Activated CD8-positive, alpha-beta memory T cell treated with anti-CD3 and anti-CD28 coated beads, Interleukin-2, amount 10 ng/mL, durations not matched to agents 7 days and 5 days (primary cell): ENCODE measurements around the gene LHFPL3. TPM values are rescaled to one million over a fixed set of nuclear protein-coding genes. Genes with fewer than 3 reads are reported as not detected.

Experiments used
- ATAC-seq: fragments of 150-1000 bp; cut with Tn5 transposase; one replicate; pipeline ENCODE4 v1.10.0; 2021; ENCODE audit warnings: moderate library complexity
- CTCF ChIA-PET: fragments of 350-600 bp; sonication (Branson Sonifier 250); formaldehyde crosslinking; loops from one replicate; lab custom pipeline; 2021; ENCODE audit warnings: antibody characterized with exemption; lab: Charles Lee
- DNase-seq: peaks from one replicate; pipeline ENCODE4 v3.0.0-alpha.2; 2020
- H3K27ac Mint-ChIP-seq: one replicate; pipeline ENCODE4 v1.8.0; 2021; ENCODE audit warnings: mild to moderate bottlenecking, mixed read lengths
- H3K27me3 Mint-ChIP-seq: one replicate; pipeline ENCODE4 v1.8.0; 2021; ENCODE audit warnings: mixed read lengths
- H3K36me3 Mint-ChIP-seq: one replicate; pipeline ENCODE4 v1.8.0; 2021; ENCODE audit warnings: mild to moderate bottlenecking, mixed read lengths
- H3K4me1 Mint-ChIP-seq: one replicate; pipeline ENCODE4 v1.8.0; 2021; ENCODE audit warnings: mixed read lengths
- H3K4me3 Mint-ChIP-seq: one replicate; pipeline ENCODE4 v1.8.0; 2021; ENCODE audit warnings: mild to moderate bottlenecking, moderate library complexity, mixed read lengths
- H3K9me3 Mint-ChIP-seq: one replicate; pipeline ENCODE4 v1.8.0; 2022; ENCODE audit warnings: low read depth, mixed read lengths
- total RNA-seq, 2 experiments: library from RNA; stranded (reverse); gene quantifications; one replicate each; pipeline ENCODE4 v1.2.3, GENCODE V29; 2021

The LHFPL3 gene
- total RNA-seq, 2 experiments from 2014 or later, result not detected

DNA sequence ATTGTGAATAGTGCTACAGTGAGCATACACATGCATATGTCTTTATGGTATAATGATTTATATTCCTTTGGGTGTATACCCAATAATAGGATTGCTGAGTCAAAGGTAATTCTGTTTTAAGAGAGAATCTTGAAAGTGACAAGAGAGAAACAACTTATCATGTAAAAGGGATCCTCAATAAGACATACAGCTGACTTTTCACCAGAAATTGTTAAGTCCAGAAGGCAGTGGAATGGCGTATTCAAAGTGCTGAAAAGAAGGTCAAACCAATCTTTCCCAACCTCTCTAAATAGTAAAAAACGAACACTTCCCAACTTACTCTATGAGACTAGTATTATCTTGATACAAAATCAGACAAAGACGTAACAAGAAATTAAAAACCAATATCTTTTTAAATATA lies 59.8 kb downstream of the LHFPL3 start:
- Mint-ChIP-seq H3K9me3 (peaks cover 6% of the 10 kb centered on the region), H3K4me3 (no peak overlapping the region), H3K27me3 (no peaks in the 10 kb centered on the region), H3K27ac (no peak overlapping the region), H3K36me3 (no peaks in the 10 kb centered on the region), H3K4me1 (no peaks in the 10 kb centered on the region)
- CTCF ChIA-PET, result no interaction called here
- no peak for ATAC-seq
- no peak for DNase-seq

DNA sequence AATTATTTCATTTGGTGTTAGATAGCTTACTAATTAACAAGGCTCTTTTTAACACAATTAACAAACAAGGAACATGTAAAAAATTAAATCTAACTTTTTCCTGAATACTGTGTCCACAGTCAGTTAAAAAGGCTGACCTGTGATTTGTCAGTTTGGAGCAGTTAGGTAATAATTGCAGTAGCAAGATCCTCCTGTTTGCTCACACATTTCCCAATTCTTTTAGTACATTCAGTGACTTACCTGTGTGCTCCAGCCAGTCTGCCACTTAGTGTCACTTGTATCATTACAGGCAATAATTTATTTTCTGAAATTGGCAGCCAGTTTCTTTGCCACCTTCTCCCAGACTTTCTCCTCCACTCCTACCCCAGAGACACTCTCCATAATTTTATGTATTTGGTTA lies 66.8 kb downstream of the LHFPL3 start:
- Mint-ChIP-seq H3K27me3 (no peaks in the 10 kb centered on the region), H3K9me3 (peaks cover 2% of the 10 kb centered on the region), H3K4me3 (no peak overlapping the region), H3K36me3 (no peaks in the 10 kb centered on the region), H3K4me1 (no peaks in the 10 kb centered on the region), H3K27ac (no peak overlapping the region)
- CTCF ChIA-PET, result no interaction called here
- DNase-seq, result no peak
- no peak for ATAC-seq

DNA sequence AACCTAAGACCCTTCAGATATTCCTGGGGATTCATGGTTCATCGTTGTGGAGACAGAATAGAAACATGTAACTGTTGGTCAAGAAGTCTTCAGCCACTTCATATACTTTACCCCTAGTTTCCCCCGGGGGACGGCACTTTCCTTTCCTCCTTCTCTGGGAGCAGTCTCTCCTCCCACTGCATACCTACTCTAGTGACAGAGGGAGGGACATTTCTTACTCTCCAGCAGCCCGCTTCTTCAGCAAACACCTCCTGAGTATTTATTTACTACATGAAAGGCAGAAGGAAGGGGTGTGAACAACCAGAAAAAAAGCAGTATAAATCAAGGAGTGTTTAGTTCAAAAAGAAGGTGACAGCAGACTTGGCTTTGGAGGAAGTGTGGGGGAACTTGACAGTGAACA lies 69.0 kb downstream of the LHFPL3 start:
- CTCF ChIA-PET, result no interaction called here
- no peaks in the 10 kb centered on the region for H3K27me3 Mint-ChIP-seq
- ATAC-seq (no peak), DNase-seq (no peak)
- H3K36me3 Mint-ChIP-seq, result no peaks in the 10 kb centered on the region
- no peak overlapping the region for H3K27ac Mint-ChIP-seq
- H3K9me3 Mint-ChIP-seq, result peaks cover 2% of the 10 kb centered on the region
- no peaks in the 10 kb centered on the region for H3K4me1 Mint-ChIP-seq
- no peak overlapping the region for H3K4me3 Mint-ChIP-seq

DNA sequence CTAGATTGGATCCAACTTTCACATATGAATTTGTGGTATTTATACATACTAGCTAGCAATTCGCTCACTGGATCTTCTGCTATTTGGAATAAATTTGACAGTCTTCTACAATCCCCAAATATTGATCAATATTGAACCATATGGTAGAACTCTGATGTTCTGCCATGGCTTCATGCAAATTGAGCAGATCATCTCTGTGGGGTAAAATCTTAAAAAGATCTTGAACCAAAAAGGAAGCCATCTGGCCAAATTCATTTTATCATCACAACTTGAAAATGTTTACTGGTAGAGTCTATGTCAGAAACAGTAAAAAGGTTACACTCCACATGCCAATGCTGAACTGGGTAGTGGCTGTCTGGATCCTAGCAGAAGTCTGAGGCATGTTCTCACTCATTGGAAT lies 80.0 kb downstream of the LHFPL3 start:
- Mint-ChIP-seq H3K4me3 (no peak overlapping the region), H3K27me3 (no peaks in the 10 kb centered on the region), H3K4me1 (no peaks in the 10 kb centered on the region), H3K27ac (no peak overlapping the region), H3K36me3 (no peaks in the 10 kb centered on the region), H3K9me3 (no peaks in the 10 kb centered on the region)
- DNase-seq (no peak), ATAC-seq (no peak)
- CTCF ChIA-PET, result no interaction called here

DNA sequence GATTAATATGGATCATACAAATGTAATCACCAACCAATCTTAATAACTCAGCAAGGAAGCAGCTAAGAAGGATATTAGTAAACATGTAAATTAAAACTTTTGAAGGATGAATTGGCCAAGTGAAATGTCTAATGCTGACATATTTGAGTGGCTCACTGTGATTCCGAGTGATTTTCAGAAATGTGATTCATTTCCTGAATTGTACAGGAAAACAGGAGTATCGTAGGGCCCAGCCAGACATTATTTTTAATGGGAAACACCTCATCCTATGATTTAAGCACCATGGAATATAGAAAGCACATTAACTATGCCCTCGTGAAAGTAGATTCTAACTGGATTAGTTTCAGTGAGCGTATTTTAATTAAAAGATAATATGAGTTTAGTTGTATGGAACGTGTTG lies 82.3 kb downstream of the LHFPL3 start:
- Mint-ChIP-seq H3K4me3 (no peak overlapping the region), H3K27me3 (no peaks in the 10 kb centered on the region), H3K9me3 (no peaks in the 10 kb centered on the region), H3K36me3 (no peaks in the 10 kb centered on the region), H3K4me1 (no peaks in the 10 kb centered on the region), H3K27ac (no peak overlapping the region)
- DNase-seq (no peak), ATAC-seq (no peak)
- CTCF ChIA-PET, result no interaction called here

DNA sequence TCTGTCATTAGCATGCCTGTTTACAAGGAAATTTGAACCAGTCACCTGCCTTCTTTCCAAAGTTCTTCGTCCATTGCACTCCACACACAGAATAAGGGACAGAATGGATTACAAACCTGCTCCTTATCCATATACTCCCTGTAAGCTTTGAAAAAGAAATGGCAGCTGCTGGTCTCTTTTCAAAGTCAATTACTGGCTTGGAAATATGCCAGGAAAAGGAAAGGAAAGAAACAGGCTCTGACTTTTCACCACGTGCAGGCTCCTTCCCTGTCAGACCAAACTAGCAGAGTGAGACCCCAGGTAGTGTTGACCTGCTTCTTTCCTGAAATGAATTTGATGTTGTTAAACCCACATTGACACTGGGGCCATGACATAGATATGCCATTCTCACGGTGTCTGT lies 84.5 kb downstream of the LHFPL3 start:
- H3K27ac Mint-ChIP-seq, result no peak overlapping the region
- no peaks in the 10 kb centered on the region for H3K4me1 Mint-ChIP-seq
- DNase-seq (no peak), ATAC-seq (no peak)
- no peaks in the 10 kb centered on the region for H3K36me3 Mint-ChIP-seq
- H3K27me3 Mint-ChIP-seq, result no peaks in the 10 kb centered on the region
- CTCF ChIA-PET, result no interaction called here
- no peaks in the 10 kb centered on the region for H3K9me3 Mint-ChIP-seq
- H3K4me3 Mint-ChIP-seq, result no peak overlapping the region

DNA sequence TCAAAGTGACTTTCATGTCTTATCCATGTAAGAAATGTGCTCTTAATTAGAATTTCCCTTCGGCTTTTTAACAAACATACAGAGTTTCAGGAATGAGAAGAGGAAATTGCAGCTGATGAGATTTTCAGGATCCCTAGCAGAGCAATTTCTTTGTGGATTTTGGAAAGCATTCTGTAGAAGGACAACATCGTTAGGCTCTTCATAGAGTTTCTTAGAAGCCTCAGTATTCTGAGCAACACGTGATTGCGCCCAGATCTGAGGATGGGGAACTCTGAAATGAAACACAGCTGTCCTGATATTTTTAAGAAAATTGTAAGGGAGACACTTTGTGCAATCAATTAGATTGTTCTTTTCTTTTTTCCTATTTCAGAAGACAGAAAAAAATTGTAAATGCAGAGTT lies 85.8 kb downstream of the LHFPL3 start:
- Mint-ChIP-seq H3K27me3 (no peaks in the 10 kb centered on the region), H3K4me3 (no peak overlapping the region), H3K36me3 (no peaks in the 10 kb centered on the region)

DNA sequence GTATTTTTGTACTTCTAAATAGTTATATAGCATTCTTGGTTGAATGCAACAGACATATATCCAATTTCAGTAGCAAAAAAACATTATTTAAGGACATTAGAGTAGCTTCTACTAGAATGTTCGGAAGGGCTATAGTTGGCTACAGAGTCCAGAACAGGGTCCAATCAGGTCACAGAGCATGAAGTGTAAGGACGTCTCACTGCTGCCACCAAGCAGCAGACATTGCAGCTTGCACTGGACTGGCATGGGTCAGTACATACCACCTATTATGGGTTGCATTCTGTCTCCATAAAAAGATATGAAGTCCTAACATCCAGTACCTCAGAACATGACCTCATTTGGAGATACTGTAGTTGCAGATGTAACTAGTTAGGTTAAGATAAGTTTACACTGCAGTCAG lies 87.3 kb downstream of the LHFPL3 start:
- no peak overlapping the region for H3K27ac Mint-ChIP-seq
- no peaks in the 10 kb centered on the region for H3K9me3 Mint-ChIP-seq
- H3K4me3 Mint-ChIP-seq, result no peak overlapping the region
- no peaks in the 10 kb centered on the region for H3K27me3 Mint-ChIP-seq
- no peaks in the 10 kb centered on the region for H3K36me3 Mint-ChIP-seq
- no peak for ATAC-seq
- CTCF ChIA-PET, result no interaction called here
- no peak for DNase-seq
- H3K4me1 Mint-ChIP-seq, result no peaks in the 10 kb centered on the region

More for the DNA sequence above, 85.8 kb downstream of the LHFPL3 start:
- ATAC-seq, result no peak
- CTCF ChIA-PET, result no interaction called here
- H3K27ac Mint-ChIP-seq, result no peak overlapping the region
- no peaks in the 10 kb centered on the region for H3K9me3 Mint-ChIP-seq
- no peak for DNase-seq
- no peaks in the 10 kb centered on the region for H3K4me1 Mint-ChIP-seq

DNA sequence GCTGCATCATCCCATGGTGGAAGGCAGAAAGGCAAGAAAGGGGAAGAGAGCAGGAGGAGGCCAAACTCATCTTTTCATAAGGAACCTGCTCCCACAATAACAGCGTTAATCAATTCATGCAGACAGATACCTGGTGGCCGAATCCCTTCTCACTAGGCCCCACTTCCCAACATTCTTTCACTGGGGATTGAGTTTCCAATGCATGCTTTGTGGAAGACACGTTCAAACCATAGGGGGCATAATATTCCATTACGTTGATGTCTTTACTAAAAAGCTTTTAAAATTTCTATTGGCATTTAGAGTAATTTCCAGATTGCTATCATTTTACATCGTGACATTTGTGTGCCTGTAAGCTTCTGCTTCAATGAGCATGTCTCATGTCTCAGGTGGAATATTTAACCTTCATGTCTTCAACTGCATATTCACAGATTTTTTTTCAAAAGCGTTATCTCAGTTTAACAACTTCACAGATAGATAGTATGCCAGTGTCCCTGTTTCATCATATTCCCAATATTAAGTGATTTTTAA lies 88.5 kb downstream of the LHFPL3 start:
- H3K9me3 Mint-ChIP-seq, result no peaks in the 10 kb centered on the region
- no peaks in the 10 kb centered on the region for H3K27me3 Mint-ChIP-seq
- H3K36me3 Mint-ChIP-seq, result no peaks in the 10 kb centered on the region
- no peaks in the 10 kb centered on the region for H3K4me1 Mint-ChIP-seq
- CTCF ChIA-PET, result no interaction called here
- ATAC-seq, result no peak
- no peak for DNase-seq
- H3K27ac Mint-ChIP-seq, result no peak overlapping the region
- no peak overlapping the region for H3K4me3 Mint-ChIP-seq

DNA sequence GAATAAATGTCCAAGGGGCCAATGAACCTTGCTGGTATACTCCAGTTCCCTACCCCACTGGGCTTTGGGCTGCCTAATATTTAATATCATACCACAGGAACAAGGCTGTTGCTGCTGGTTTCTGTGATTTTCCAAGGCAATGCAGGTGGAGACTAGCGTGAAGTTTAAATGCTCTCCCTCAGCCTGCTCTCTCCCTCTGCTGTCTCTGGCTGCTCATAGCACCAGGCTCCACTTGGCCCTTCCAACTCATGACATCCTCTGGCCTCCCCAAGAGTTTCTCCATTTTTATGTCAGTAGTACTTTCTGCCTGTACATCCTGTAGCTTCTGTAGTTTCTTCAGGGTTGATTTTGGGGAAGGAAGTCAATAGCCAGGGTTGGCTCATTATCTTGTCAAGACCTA lies 103.5 kb downstream of the LHFPL3 start:
- CTCF ChIA-PET, result no interaction called here
- H3K9me3 Mint-ChIP-seq, result no peaks in the 10 kb centered on the region
- no peaks in the 10 kb centered on the region for H3K4me1 Mint-ChIP-seq
- H3K27ac Mint-ChIP-seq, result no peak overlapping the region
- no peaks in the 10 kb centered on the region for H3K36me3 Mint-ChIP-seq
- DNase-seq (no peak), ATAC-seq (no peak)
- H3K27me3 Mint-ChIP-seq, result no peaks in the 10 kb centered on the region
- H3K4me3 Mint-ChIP-seq, result no peak overlapping the region

DNA sequence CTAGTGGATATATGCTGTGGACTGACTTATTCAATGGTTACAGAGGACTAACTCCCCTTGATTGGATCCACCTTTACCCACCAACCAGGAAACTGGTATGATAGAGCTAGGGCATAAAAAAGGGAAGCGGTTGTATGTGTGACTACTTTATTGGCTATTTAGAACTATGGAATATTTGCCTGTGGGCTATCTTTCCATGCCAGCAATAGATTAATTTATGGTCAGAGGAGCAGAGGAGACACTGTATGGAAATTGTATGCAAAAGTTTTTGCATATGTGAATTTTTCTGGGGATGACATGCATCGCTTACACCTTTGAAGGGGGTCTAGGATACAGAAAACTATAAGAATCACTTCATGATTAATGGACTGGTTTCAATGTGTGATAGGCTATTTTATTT lies 105.7 kb downstream of the LHFPL3 start:
- no peaks in the 10 kb centered on the region for H3K9me3 Mint-ChIP-seq
- CTCF ChIA-PET, result no interaction called here
- no peaks in the 10 kb centered on the region for H3K27me3 Mint-ChIP-seq
- no peaks in the 10 kb centered on the region for H3K4me1 Mint-ChIP-seq
- no peaks in the 10 kb centered on the region for H3K36me3 Mint-ChIP-seq
- no peak for DNase-seq
- no peak overlapping the region for H3K4me3 Mint-ChIP-seq
- H3K27ac Mint-ChIP-seq, result no peak overlapping the region
- no peak for ATAC-seq

DNA sequence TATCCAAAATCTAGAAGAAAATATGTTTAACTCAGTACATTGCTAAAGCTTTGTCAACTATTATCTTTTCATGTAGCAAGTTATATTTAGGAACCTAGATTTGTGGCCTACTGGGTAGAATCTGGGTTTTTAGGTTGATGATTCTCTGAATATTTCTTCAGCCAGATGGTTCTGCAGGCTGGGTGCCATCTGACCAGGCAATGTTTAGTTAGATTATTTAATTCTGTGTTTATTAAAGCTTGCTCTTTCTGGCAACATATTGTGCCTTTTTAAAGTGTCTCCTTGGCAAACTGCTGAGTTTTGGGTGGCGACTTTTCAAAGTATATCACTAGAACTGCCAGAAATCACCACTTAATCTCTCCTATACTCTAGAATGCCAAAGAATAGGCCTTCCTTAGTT lies 114.1 kb downstream of the LHFPL3 start:
- Mint-ChIP-seq H3K27ac (no peak overlapping the region), H3K9me3 (no peaks in the 10 kb centered on the region), H3K36me3 (no peaks in the 10 kb centered on the region), H3K27me3 (no peaks in the 10 kb centered on the region), H3K4me1 (no peaks in the 10 kb centered on the region), H3K4me3 (no peak overlapping the region)
- CTCF ChIA-PET, result no interaction called here
- ATAC-seq (no peak), DNase-seq (no peak)

DNA sequence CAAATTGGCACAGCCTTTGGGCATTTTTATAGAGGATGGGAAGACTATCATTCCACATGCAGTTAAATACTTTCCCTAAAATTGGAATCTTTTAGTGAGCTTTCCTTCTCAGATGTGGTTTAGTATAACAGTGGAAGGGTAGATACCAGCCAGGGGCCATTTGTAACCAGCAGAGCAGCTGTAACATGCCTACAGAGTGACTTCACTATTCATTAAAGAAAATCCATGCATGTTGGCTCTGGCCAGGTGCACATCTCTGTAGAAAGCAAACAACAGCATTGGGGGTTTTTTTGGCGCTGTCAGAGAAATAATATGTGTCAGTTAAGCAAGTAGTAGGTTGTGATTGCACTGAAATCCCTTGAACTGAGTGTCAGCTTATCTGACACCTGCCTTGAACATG lies 115.6 kb downstream of the LHFPL3 start:
- no peaks in the 10 kb centered on the region for H3K4me1 Mint-ChIP-seq
- H3K36me3 Mint-ChIP-seq, result no peaks in the 10 kb centered on the region
- DNase-seq (no peak), ATAC-seq (no peak)
- CTCF ChIA-PET, result no interaction called here
- peaks cover 4% of the 10 kb centered on the region for H3K27me3 Mint-ChIP-seq
- no peaks in the 10 kb centered on the region for H3K9me3 Mint-ChIP-seq
- no peak overlapping the region for H3K27ac Mint-ChIP-seq
- no peak overlapping the region for H3K4me3 Mint-ChIP-seq

DNA sequence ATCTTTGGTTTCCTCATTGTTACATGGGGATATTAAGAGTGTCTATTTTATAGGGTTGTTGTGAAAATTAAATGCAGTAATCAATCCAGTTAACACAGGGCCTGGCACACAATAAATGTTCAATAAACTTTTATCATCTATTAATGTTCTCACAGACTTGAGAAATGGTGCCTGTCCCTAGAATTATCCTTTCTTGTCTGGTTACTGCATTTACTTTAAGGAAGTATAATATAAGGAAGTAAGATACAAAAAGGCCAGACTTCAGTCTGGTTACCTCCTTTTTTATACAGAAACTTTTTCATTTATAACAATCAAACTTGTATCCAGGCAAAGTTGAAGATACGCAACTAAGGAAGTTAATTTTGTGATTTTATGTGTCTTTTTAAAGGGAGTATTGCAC lies 117.0 kb downstream of the LHFPL3 start:
- H3K27ac Mint-ChIP-seq, result no peak overlapping the region
- H3K27me3 Mint-ChIP-seq, result peaks cover 4% of the 10 kb centered on the region
- no peaks in the 10 kb centered on the region for H3K4me1 Mint-ChIP-seq
- H3K36me3 Mint-ChIP-seq, result no peaks in the 10 kb centered on the region
- CTCF ChIA-PET, result no interaction called here
- no peaks in the 10 kb centered on the region for H3K9me3 Mint-ChIP-seq
- no peak overlapping the region for H3K4me3 Mint-ChIP-seq
- ATAC-seq, result no peak
- DNase-seq, result no peak

DNA sequence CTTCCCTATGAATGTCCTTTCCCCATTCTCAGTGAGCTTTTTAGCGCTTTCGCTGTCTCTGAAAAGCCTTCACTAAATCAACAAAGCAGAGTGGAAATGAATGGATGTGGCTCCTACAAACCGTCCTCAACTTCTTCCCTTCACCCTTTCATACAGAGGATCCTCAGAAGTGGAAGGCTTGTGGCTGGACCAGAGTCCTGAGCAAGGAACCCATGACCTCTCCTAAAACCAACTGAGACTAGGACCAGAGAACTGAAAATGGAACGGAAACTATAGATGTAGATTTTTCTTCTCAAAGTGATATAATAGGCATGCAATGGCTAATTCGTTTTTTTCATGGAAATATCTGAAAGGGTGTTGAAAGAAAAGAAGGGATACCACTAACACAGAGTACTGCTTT lies 122.5 kb downstream of the LHFPL3 start:
- Mint-ChIP-seq H3K27ac (no peak overlapping the region), H3K4me3 (no peak overlapping the region), H3K36me3 (no peaks in the 10 kb centered on the region), H3K27me3 (peaks cover 4% of the 10 kb centered on the region), H3K9me3 (no peaks in the 10 kb centered on the region), H3K4me1 (no peaks in the 10 kb centered on the region)
- DNase-seq (no peak), ATAC-seq (no peak)
- CTCF ChIA-PET, result no interaction called here
